K562 (cell line): ENCODE results near the gene NAA38. TPM values are rescaled to one million over a fixed set of nuclear protein-coding genes. Genes with fewer than 3 reads are reported as not detected.

ENCODE experiments used
- ARID2 ChIP-seq: fragments of 450-650 bp; IDR thresholded peaks from 2 replicates; pipeline ENCODE4 v1.6.1; 2017; ENCODE audit warnings: antibody characterized with exemption, mild to moderate bottlenecking
- FIP1L1 ChIP-seq: fragments of 200-400 bp; formaldehyde crosslinking; IDR thresholded peaks from 2 replicates; pipeline ENCODE4 v1.6.1; 2018; ENCODE audit warnings: mild to moderate bottlenecking, low read depth, low read length; ENCODE audit not compliant: poor library complexity, severe bottlenecking
- FOXK2 ChIP-seq, 2 experiments: fragments of 450-650 bp; IDR thresholded peaks in 1 of 2; conservative IDR thresholded peaks in 1 of 2; 2 replicates each; pipeline ENCODE4 v1.6.1; 2016; ENCODE audit warnings: low read depth in 2 of 2, mild to moderate bottlenecking in 1 of 2
- HDAC3 ChIP-seq: fragments of 450-650 bp; IDR thresholded peaks from 2 replicates; pipeline ENCODE4 v1.6.1; 2018; ENCODE audit warnings: borderline replicate concordance, mild to moderate bottlenecking, moderate library complexity; ENCODE audit not compliant: partially characterized antibody
- HMGN3 ChIP-seq: IDR thresholded peaks from 2 replicates; pipeline ENCODE4 v1.6.1; 2011; ENCODE audit warnings: borderline replicate concordance, low read depth, mild to moderate bottlenecking, mixed read lengths, low read length; ENCODE audit not compliant: insufficient read length; ENCODE audit errors: extremely low read depth
- KLF13 ChIP-seq: fragments of 450-650 bp; IDR thresholded peaks from 2 replicates; pipeline ENCODE4 v1.6.1; 2016; ENCODE audit warnings: missing genetic modification characterization, low read depth, mild to moderate bottlenecking, missing compliant biosample characterization, moderate library complexity, borderline replicate concordance
- MEF2D ChIP-seq: conservative IDR thresholded peaks from 2 replicates; pipeline ENCODE4 v1.6.1; 2016; ENCODE audit warnings: low read depth, missing genetic modification characterization, missing compliant biosample characterization
- NFE2 ChIP-seq: IDR thresholded peaks from 2 replicates; pipeline ENCODE4 v1.6.1; 2014; ENCODE audit warnings: antibody characterized with exemption, low read depth
- PTRF ChIP-seq: fragments of 450-650 bp; IDR thresholded peaks from 2 replicates; pipeline ENCODE4 v1.6.1; 2016; ENCODE audit warnings: mild to moderate bottlenecking, missing genetic modification characterization, missing compliant biosample characterization
- SMARCA4 ChIP-seq: fragments of 450-650 bp; IDR thresholded peaks from 2 replicates; pipeline ENCODE4 v1.6.1; 2016
- ZKSCAN1 ChIP-seq: fragments of 150-350 bp; IDR thresholded peaks from 2 replicates; pipeline ENCODE4 v1.6.1; 2016; ENCODE audit warnings: low read depth, low read length
- polyA plus RNA-seq, 8 experiments: library from polyadenylated mRNA; depleted of rRNA in 4 of 8; stranded (reverse) in 5 of 8; unstranded in 3 of 8; fragments of >200 nt; fragmentation: Nextera tagmentation in 2 of 8; fragmentation: Illumina TruSeq in 1 of 8; extraction: Ambion mirVana in 2 of 8; extraction: Trizol in 1 of 8; gene quantifications; 2 replicates each; pipeline versions ENCODE4 v1.2.1 to v1.2.3, GENCODE V29; 2011 to 2014; ENCODE audit warnings: inconsistent platforms in 1 of 8, missing spikeins in 1 of 8
- total RNA-seq, 7 experiments: library from RNA; depleted of rRNA in 6 of 7; stranded (reverse); fragments of >200 nt in 6 of 7; fragmentation: Illumina TruSeq in 2 of 7; extraction: Trizol in 2 of 7; gene quantifications; 2 replicates each; pipeline versions ENCODE4 v1.2.1 to v1.2.3, GENCODE V29; 2011 to 2021; ENCODE audit warnings: low replicate concordance in 1 of 7
- TF ChIP-seq, protein P1 (sequence below): fragments of 200-600 bp; sonication (generic); IDR thresholded peaks from one replicate; pipeline ENCODE4 v1.6.1; 2012; ENCODE audit warnings: mild to moderate bottlenecking, low read depth, low read length, inconsistent platforms
- TF ChIP-seq, protein P2 (sequence below): fragments of 250-450 bp; sonication (Bioruptor Pico); IDR thresholded peaks from 2 replicates; pipeline ENCODE4 v1.9.0; 2021; ENCODE audit warnings: mild to moderate bottlenecking, inconsistent platforms

The NAA38 gene
- total and polyA plus RNA-seq, 9 of the 15 experiments (the other 6 are each of a cell fraction or from before 2014, with no cell fraction given), result 16.4 to 99.8 (median 57.3) TPM

DNA sequence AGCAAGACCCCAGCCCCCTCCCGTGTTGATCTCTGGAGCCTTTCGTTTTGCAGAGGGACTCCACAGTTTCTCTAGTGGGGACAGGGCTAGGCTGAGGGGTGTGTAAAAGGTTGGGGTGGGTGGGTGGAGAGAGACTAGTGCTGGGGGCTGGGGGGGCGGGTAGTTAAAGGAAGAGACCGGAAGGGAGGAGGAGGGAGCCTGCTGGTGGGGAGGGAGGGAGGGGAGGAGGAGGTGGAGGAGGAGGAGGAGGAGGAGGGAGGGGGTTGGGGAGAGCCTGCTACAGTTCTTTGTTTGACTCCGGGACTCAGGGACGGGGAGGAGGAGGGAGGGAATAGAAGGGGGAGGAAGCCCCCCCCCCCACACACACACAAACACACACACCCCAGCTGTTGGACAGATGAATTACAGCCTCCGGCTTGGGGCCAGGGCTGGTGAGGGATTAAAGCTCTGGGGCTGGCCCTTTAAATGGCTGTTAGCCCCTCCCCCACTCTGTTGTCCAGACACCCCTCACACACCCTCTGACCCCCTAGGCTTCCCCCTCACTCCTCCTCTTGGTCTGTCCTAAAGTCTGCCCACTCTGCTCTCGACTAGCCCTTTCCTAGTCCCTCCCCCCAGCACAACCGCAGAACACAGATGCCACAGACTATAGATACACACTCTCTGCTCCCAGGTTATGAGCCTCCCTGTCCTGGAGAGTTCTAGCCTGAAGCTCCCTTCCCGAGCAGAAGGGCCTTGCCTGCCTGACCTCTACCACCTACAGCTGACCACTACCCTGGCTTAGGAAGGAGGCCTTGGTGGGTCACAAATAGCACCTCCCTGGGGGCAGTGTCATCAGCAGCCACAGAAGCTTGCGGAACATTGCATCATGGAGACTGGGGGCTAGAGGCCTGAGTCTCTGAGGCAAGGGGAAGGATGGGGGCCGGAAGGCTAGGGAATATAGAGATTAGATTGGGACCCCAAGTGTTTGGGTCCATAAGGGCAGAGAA lies 19.0 kb downstream of the NAA38 start (continued):
- TF ChIP-seq KLF13 (tag), result no peak
- no peak for TF ChIP-seq HDAC3
- TF ChIP-seq HMGN3, result no peak
- no peak for TF ChIP-seq NFE2
- TF ChIP-seq, protein P1, sequence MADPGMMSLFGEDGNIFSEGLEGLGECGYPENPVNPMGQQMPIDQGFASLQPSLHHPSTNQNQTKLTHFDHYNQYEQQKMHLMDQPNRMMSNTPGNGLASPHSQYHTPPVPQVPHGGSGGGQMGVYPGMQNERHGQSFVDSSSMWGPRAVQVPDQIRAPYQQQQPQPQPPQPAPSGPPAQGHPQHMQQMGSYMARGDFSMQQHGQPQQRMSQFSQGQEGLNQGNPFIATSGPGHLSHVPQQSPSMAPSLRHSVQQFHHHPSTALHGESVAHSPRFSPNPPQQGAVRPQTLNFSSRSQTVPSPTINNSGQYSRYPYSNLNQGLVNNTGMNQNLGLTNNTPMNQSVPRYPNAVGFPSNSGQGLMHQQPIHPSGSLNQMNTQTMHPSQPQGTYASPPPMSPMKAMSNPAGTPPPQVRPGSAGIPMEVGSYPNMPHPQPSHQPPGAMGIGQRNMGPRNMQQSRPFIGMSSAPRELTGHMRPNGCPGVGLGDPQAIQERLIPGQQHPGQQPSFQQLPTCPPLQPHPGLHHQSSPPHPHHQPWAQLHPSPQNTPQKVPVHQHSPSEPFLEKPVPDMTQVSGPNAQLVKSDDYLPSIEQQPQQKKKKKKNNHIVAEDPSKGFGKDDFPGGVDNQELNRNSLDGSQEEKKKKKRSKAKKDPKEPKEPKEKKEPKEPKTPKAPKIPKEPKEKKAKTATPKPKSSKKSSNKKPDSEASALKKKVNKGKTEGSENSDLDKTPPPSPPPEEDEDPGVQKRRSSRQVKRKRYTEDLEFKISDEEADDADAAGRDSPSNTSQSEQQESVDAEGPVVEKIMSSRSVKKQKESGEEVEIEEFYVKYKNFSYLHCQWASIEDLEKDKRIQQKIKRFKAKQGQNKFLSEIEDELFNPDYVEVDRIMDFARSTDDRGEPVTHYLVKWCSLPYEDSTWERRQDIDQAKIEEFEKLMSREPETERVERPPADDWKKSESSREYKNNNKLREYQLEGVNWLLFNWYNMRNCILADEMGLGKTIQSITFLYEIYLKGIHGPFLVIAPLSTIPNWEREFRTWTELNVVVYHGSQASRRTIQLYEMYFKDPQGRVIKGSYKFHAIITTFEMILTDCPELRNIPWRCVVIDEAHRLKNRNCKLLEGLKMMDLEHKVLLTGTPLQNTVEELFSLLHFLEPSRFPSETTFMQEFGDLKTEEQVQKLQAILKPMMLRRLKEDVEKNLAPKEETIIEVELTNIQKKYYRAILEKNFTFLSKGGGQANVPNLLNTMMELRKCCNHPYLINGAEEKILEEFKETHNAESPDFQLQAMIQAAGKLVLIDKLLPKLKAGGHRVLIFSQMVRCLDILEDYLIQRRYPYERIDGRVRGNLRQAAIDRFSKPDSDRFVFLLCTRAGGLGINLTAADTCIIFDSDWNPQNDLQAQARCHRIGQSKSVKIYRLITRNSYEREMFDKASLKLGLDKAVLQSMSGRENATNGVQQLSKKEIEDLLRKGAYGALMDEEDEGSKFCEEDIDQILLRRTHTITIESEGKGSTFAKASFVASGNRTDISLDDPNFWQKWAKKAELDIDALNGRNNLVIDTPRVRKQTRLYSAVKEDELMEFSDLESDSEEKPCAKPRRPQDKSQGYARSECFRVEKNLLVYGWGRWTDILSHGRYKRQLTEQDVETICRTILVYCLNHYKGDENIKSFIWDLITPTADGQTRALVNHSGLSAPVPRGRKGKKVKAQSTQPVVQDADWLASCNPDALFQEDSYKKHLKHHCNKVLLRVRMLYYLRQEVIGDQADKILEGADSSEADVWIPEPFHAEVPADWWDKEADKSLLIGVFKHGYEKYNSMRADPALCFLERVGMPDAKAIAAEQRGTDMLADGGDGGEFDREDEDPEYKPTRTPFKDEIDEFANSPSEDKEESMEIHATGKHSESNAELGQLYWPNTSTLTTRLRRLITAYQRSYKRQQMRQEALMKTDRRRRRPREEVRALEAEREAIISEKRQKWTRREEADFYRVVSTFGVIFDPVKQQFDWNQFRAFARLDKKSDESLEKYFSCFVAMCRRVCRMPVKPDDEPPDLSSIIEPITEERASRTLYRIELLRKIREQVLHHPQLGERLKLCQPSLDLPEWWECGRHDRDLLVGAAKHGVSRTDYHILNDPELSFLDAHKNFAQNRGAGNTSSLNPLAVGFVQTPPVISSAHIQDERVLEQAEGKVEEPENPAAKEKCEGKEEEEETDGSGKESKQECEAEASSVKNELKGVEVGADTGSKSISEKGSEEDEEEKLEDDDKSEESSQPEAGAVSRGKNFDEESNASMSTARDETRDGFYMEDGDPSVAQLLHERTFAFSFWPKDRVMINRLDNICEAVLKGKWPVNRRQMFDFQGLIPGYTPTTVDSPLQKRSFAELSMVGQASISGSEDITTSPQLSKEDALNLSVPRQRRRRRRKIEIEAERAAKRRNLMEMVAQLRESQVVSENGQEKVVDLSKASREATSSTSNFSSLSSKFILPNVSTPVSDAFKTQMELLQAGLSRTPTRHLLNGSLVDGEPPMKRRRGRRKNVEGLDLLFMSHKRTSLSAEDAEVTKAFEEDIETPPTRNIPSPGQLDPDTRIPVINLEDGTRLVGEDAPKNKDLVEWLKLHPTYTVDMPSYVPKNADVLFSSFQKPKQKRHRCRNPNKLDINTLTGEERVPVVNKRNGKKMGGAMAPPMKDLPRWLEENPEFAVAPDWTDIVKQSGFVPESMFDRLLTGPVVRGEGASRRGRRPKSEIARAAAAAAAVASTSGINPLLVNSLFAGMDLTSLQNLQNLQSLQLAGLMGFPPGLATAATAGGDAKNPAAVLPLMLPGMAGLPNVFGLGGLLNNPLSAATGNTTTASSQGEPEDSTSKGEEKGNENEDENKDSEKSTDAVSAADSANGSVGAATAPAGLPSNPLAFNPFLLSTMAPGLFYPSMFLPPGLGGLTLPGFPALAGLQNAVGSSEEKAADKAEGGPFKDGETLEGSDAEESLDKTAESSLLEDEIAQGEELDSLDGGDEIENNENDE, result no peak
- no peak for TF ChIP-seq FIP1L1
- no peak for TF ChIP-seq PTRF
- peak; percentile 68; the same call in 1 of the 2 replicates for TF ChIP-seq SMARCA4
- no peak for TF ChIP-seq FOXK2 (conservative IDR thresholded peaks at IDR 0.05 in 1 of 2, IDR thresholded peaks at IDR 0.05 in 1 of 2; ENCODE audit: low read depth in 2 of 2)
- TF ChIP-seq MEF2D, result no peak
- TF ChIP-seq, protein P2, sequence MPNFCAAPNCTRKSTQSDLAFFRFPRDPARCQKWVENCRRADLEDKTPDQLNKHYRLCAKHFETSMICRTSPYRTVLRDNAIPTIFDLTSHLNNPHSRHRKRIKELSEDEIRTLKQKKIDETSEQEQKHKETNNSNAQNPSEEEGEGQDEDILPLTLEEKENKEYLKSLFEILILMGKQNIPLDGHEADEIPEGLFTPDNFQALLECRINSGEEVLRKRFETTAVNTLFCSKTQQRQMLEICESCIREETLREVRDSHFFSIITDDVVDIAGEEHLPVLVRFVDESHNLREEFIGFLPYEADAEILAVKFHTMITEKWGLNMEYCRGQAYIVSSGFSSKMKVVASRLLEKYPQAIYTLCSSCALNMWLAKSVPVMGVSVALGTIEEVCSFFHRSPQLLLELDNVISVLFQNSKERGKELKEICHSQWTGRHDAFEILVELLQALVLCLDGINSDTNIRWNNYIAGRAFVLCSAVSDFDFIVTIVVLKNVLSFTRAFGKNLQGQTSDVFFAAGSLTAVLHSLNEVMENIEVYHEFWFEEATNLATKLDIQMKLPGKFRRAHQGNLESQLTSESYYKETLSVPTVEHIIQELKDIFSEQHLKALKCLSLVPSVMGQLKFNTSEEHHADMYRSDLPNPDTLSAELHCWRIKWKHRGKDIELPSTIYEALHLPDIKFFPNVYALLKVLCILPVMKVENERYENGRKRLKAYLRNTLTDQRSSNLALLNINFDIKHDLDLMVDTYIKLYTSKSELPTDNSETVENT (CRISPR knock-in tag), result no peak
- no peak for TF ChIP-seq ZKSCAN1
- TF ChIP-seq ARID2, result no peak
